GM19328 (cell line): ENCODE data around the gene CTNNA2.

Source experiments
- ATAC-seq: cut with Tn5 transposase; IDR thresholded peaks from one replicate; pipeline ENCODE4 v1.9.1; 2021; ENCODE audit warnings: mild to moderate bottlenecking, moderate library complexity; ENCODE audit not compliant: unreplicated experiment

The CTNNA2 gene

DNA sequence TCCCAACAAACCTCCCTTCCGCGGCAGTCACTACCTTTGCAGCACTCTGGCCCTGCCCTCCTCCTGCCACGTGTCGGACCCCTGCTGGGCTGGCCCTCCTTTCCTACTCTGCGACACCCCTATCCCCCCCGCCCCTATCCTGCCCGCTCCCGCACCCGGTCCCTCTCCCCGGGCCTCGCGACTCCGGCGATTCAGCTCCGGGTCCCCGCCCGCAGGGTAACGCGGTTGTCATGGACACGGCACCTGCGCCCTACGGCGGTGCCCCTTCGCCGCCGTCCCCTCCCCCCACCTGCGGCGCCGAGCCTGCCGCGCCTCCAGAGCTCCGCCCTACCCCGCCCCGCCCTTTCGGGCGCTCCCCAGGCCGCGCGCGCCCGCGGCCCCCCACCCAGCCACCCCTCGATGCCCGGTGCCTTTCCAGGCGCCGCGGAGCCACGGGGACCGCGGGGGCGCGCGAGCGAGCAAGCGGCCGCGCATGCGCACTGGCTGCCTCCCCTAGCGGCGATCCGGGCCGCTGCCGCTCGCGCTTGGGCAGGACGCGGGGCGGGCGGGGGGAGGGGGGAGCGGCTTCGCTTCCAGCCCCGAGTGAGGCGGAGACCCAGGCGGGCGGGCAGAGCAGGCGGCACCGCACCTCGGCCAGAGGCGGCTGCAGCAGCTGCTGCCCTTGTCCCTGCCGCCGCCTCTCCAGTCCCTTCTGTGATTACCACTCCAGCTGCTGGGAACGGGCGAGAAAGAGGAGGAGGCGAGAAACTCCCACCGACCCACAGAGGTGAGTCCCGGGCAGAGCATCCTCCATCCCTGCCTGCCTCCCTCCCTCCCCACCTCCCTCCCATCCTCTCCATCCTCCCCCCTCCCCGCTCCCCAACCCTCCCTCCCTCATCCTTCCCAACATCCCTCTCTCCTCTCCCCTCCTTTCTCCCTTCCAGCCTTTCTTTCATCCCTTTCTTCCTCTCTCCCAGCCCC is at the start of gene CTNNA2:
TSS of gene CTNNA2 (plus strand) at position 610 of the 960 bp plus-strand sequence.
- no peak for ATAC-seq

DNA sequence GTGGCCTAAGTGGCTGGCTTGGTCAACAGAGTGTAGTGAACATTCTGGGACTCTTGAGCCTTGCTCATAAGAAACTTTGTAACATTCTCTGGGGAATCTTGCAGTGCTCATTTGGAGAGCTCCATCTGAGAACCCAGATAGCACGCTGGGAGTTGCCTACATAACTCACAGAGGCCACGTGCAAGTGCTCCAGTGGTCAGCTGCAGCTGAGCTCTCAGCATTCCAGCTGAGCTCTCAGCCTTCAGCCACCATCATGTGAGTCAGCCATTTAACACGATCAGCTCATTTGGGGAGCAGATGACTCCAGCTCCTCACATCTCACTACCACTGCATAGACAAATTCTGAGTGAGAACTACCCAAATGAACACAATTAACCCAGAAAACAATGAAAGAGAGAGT is 25.5 kb upstream of the CTNNA2 start:
- ATAC-seq = no peak

DNA sequence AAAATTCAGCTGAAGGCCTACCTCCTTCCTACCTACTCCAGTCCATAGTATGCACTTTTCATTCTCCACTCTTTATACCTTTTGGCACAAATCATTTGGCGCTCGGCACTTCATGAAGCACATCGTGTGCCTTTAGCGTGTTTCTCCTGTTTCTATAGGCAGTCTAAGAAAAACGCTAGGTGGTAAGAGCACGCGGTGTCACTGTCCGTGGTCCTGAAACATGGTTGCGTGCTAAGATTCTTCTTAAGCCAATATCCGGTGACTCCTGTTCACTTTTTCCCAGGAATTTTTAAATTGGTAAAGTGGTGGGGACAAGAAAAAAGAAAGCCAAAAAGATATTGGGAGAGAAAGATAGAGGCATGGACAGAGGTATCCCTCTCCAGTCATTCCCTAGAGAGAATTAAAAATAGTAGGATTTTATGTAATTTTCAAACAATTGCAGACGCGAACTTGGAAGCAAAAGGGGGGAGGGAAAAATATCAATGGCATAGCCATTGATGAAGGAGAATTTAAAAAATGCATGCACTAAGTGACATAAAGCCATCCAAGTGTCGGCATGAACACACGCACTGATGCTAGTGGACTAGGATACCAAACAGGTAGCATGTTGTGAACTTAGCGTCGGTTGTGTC is 1.4 kb upstream of the CTNNA2 start:
- ATAC-seq = no peak

DNA sequence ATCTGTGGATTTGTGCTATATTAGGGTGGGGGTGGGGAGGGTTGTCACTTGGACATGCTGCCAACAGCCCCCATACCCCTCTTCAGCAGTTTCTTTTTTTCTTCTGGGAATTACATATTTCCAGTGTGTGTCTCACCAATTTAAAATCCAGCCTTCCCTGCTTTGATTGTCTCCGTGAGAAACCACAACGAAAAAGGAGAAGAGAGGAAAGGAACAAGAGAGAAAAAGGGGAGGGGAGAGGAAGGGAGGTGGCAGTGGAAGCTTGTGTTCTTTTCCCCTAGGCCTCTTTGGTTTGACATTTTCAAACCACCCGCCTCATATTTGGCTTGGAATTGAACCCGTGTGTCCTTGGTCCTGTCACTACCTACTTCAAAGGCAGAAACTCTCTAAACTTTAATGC is 860 bp downstream of the CTNNA2 start:
- ATAC-seq = no peak

DNA sequence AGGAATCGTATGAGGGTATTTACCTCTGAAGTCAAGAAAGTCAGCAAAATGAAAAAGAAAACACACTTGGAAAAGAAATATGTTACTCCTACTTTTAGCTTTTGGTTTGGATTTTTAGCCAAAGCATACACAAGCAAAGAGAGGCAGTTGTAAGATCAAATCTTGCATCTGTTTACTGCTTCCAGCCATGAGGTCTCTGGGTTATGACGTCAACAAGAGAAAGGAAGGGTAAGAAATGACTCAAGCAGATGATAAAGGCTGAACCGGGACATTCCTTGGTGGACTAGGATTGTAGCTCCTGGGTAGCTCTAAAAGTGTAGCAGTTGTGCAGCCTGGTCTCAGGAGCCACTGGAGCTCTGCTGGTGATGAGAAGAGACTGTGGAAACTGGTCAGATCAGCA is 16.8 kb downstream of the CTNNA2 start:
- no peak for ATAC-seq

DNA sequence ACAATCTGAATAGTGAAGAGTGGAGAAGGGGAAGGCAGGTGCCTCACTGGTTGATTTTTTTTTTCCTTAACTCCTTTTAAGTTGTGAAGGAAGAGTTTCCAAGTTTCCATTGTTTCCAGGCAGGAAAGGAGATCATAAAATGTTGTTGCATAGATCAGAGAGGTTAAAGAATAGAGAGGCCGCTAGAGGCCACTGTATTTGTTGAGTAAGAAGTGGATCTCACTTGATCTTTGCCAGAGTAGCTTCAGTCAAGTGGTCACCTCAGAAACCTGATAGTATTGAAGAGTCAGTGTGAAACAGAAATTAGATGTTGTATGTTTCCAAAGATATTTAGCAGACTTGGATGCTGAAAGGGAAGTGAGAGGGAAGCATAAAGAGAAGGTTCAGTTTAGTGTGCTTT is 17.6 kb downstream of the CTNNA2 start:
- no peak for ATAC-seq

DNA sequence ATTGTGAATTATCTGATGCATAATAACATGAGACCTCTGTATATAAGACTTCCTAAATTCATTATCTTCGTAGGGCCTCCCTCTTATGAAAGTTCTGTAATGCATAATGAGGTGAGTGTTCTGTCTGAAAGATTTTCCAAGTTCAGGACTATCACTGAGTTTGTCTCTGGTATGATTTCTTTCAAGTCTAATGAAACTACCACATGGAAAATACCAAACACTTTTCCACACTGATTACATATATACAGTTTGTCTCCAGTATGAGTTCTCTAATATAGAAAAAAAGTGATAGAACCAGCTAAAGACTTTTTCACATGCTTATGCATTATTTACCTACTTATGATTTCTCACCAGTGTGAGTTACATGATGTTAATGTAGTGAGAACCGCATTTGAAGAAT is 34.7 kb downstream of the CTNNA2 start:
- ATAC-seq = no peak

DNA sequence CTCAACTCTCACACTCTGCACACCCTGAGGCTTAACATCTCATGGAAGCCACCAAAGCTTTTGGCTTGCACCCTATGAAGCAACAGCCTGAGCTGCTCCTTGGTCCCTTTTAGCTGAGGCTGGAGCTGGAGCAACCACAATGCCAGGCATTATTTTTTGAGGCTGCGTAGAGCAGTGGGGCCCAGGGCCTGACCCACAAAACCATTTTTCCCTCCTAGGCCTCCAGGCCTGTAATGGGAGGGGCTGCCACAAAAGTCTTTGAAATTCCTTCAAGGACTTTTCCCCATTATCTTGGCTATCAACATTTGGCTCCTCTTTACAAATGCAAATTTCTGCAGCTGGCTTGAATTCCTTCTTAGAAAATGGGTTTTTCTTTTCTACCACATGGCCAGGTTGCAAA is 39.8 kb downstream of the CTNNA2 start:
- no peak for ATAC-seq

DNA sequence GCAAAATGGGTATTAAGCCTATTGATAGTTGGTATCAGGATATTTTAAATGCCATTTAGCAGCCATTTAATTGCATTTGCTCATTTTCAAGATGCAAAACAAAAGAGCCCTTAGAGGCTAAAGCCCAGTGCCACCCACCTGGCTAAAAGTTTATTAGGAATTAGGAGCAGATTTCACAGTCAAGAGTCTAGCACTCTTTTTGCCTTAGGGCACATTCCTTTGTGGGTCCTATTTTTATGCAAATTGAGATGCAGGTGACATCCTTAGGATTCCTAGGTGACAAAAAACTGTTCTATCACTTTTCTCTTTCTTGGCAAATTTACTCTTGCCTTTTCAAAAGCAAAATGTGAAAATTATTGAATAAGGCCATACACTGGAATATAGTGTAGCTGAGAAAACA is 42.0 kb downstream of the CTNNA2 start:
- ATAC-seq = no peak

DNA sequence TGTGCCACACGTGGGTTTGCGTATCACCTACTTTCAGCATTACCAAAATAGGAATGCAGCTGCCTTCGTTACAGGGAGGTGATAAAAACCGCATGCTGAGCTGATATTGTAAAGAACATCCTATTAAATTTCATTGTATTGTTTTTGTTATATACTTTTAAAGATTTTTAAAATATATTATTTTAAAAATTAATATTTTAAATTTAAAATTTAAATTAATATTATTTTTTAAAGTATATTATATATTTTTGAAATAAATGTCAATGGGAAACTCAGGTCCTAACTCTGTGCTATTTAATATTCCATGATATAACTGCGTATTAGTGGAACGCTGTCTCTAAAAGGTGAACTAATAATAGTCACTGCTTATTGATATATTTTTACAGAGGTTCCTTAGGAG is 51.2 kb downstream of the CTNNA2 start:
- ATAC-seq = no peak

DNA sequence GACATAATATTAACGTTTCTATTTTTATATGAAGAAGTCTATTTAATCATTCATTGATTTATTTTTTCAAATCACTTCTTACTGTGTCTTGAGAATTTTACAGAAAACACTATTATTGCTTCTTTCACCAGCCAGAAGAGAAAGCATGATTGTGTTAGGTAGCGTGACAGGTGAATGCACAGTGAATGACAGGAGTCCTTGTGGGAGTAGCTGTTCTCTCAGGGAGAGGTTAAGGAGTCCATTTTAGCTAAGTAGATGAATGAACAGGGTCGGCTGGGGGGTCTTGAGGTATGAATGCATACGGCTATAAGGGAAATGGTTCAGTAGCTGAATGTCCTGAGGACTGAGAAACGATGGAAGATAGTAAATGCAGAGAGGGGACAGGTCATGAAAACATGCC is 56.2 kb downstream of the CTNNA2 start:
- no peak for ATAC-seq

DNA sequence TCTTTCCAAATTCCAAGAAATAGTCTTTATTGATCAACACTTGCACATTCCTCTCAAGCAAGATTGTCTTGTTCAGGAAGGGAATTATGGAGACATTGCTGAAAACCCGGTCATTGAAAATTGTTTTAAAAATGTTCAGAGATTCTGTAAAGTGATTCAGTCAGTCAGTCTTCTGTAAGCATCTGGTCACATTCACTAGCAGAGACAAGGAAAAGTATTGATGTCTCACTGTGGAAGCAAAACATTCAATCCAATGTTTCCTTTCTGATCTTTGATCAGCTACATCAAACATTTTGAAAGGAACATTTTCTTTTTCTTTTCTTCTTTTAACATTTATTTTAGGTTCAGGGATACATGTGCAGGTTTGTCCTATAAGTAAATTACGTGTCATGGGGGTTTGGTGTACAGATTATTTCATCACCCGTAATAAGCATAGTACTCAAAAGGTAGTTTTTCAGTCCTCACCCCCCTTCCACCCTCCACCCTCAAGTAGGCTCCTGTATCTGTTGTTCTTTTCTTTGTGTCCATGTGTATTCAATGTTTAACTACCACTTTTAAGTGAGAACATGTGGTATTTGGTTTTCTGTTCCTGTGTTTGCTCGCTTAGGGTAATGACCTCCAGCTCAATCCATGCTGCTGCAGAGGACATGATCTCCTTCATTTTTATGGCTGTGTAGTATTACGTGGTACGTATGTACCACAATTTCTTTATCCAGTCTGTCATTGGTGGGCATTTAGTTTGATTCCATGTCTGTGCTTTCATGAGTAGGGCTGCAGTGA is 61.2 kb downstream of the CTNNA2 start:
- no peak for ATAC-seq

DNA sequence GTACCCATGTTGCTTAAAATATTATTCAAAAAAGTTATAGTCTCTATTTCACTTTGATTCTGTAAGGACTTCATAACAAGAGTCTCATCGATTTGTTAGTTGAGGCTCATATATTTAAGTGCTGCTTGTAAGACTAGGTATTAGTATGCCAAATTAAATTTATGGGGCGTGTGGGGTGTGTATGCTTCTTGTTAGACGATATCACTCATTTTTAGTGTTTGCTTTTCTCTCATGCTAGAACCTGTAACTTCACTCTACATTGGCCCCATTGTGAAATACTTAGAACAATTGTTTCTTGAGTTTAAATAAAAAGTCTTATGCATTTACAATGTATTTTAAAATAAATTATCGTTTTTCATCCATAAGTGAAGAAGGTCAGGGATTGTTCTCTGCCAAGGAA is 63.6 kb downstream of the CTNNA2 start:
- ATAC-seq = no peak

DNA sequence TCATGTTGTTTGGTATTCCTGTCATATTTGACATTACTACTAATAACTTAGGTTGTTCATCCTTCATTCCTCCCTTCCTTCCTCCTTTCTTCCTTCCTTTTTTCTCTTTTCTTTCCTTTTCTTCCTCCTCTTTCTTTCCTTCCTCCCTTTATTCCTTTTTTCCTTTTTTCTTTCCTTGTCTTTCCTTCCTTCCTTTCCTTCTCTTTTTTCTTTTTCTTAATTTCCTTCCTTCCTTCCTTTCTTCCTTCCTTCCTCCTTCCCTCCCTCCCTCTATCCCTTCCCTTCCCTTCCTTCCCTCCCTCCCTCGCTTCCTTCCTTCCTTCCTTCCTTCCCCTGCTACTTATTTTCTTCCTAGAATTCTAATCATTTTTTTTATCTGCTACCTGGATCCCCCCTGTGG is 66.1 kb downstream of the CTNNA2 start:
- ATAC-seq = no peak

DNA sequence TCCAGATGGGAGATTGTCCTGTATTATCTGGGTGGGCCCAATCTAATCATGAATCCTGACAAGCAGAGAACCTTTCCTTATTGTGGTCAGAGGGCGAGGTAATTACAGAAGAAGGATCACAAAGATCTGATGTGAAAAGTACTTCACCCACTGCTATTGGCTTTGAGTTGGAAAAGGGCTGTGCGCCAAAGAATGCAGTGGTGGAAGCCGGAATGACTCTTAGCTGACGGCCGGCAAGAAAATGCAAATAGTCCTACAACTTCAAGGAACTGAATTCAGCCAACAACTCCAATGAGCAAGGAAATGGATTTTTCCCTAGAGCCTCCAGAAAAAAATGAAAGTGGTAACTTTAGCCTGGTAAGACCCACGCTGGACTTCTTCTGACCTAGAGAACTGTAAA is 67.3 kb downstream of the CTNNA2 start:
- ATAC-seq = no peak

DNA sequence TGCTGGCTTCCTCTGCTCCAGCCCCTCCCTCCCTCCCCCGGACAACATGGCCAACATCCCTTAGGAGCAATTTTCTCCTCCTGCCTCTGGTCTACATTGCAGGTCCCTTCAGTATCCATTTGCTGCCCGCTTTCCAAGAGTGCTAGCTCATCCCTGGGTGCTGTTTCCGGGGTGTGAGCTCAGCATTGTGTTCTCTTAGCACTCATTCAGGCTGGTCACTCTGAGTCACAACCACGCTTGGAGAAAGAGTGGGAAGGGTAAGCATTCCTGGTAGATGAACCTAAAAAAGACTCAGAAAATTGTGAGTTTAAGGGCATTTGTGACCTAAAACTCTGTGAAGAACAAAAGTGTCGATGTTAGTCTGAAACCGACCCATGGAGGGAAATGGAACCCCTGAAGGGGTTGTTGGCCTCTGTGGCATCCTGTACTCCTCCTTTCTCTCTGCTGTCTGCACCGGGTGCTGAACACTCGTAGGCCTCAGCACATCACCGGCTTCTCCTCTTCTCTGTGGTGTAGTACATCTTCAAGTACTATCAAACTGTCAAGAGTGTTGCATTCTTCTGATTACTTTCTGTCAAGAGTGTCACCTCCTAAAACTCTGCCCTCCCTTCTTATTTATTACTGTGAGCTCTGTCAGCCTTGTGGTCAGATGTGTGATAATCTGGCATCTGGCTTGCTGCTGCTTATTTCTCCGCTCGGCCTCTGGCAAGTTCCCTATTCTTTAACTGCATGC is 73.0 kb downstream of the CTNNA2 start:
- no peak for ATAC-seq

DNA sequence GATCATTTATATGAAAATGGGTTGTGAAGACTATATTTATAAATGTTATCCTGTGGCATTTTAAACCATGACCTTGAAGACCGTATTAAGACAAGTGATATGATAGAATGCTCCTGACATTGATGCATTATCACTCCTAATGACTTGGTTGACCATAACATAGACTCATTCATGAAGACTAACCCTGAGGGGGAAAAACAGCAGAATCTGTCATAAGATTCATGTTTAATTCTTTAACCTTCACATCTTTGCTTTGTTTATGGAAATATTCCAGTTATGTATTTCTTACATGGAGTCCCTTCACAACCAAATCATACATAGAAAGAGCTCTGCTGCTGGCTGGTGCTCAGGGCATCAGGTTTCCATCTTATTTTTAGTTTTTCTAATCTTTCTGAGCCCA is 78.4 kb downstream of the CTNNA2 start:
- no peak for ATAC-seq

DNA sequence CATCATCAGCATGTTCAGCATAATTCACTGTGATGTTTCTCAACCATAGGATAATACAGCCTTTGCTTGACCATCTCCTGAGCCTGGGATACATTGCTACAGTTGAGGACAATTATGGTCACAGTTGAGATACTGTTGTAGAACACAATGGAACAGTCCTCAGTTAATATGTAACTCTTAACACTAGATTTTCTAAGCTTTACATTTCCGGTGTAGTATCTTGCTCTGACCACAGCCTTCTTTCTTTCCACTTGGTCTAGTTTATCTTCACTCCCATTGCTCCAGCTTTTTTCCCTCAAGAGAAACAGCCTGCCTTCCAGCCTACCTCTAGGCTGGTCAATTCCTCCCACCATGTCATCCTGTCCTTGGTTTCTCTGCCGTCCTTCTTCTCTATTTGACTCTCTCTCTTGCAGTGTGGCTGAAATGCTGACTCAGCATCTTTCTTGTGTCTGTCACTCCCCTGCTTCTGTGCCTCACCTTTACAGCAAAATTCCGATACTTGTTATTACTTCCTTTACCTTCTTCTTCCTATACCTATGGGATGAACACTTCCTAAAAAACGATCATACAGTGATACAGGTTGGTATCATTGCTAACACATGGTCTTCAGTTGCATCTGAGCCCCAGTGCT is 80.5 kb downstream of the CTNNA2 start:
- no peak for ATAC-seq

DNA sequence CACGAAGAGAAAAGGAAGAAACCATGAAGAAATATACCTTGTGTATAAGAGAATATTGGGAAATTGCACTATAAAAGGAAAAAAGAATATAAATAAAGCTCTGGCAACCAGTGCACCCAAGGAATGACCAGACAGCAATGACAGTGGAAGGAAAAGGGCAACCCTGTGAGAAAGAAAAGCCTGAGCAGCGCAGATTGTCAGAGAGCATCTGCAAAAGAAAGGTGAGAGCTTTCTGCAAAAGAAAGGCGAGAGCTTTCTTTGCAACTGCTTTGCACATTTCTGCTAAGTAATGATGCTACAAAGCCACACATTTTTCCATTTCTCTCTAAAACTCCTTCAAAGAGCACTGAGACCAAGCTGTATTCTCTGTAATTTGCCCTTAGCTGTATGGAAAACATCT is 83.6 kb downstream of the CTNNA2 start:
- ATAC-seq = no peak

DNA sequence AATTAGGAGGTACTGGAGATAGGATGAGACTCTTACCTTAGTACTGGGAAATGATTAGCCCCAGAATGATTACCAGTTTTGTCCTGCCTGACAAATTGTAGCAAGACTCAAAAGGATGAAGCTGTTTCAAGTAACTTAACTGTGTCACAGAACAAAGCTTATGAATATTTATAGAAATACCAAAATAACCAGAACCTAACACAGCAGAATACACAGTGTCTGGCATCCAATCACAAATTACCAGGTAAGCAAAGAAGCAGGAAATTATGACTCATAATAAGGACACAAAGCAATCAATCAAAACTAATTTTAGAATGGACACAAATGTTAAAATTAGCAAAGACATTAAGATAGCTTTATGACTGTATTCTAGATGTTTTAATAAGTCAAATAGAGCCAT is 91.9 kb downstream of the CTNNA2 start:
- no peak for ATAC-seq
